SIG-M5 (cell line): ENCODE data around the gene ST6GALNAC4.

Experiments
- DNase-seq: peaks from one replicate; lab custom pipeline; 2025; lab: John Stamatoyannopoulos, UW

ST6GALNAC4 gene

GRCh38 chr9:127946728-127947127 lies 29.9 kb upstream of the ST6GALNAC4 start:
- DNase-seq: no peak

DNA sequence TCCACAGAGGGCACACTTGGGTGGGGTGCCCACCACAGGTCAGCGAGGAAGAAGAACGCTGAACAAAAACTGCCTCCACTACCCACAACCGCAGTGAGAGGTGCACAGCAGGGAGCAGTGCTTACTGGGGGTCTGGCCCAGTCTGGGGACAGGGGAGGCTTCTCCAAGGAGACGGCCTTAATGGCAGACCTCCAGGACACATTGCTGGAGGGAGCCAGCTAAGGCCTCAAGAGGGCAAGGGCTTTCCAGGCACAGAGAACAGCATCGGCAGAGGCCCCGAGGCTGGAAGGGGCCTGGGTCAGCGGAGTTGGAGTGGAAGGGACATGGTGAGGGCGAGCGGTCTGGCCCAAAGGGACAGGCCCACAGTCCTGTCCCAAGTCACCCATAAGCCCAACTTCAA lies 29.1 kb upstream of the ST6GALNAC4 start:
- DNase-seq: no peak

GRCh38 chr9:127945338-127945737 lies 28.5 kb upstream of the ST6GALNAC4 start:
- no peak for DNase-seq

DNA sequence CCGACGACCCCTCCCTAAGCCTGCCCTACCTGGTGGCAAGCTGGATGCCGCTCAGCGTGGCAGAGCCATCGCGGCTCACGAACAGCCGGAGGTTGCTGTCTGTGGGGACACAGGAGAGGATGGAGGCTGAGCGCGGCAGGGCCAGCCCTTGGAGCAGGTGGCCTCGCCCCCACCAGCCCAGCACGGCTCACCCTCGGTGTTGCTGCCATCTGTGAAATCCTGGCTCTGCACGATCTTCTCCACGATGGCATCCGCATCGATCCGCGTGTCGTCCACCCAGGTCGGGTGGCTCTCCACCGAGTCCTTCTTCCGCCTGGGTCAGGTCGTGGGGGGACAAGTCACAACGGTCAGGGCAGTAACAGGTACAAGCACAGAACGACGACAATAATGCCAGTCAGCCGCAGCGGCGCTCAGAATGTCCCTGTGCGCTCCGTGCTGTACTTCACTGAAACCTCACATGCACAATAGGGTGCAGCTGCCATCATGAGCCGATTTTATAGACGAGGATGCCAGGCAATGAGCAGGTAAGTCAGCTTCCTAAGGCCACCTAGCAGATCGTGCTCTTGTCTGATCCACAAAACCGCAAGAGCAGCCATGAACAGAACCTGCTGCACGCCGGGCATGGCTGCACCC lies 27.9 kb upstream of the ST6GALNAC4 start:
- no peak for DNase-seq

- no peak for DNase-seq
These were observed 26.9 kb upstream of the ST6GALNAC4 start for GRCh38 chr9:127943731-127944144.

- no peak for DNase-seq
These were observed 26.3 kb upstream of the ST6GALNAC4 start for GRCh38 chr9:127943011-127943662.

DNA sequence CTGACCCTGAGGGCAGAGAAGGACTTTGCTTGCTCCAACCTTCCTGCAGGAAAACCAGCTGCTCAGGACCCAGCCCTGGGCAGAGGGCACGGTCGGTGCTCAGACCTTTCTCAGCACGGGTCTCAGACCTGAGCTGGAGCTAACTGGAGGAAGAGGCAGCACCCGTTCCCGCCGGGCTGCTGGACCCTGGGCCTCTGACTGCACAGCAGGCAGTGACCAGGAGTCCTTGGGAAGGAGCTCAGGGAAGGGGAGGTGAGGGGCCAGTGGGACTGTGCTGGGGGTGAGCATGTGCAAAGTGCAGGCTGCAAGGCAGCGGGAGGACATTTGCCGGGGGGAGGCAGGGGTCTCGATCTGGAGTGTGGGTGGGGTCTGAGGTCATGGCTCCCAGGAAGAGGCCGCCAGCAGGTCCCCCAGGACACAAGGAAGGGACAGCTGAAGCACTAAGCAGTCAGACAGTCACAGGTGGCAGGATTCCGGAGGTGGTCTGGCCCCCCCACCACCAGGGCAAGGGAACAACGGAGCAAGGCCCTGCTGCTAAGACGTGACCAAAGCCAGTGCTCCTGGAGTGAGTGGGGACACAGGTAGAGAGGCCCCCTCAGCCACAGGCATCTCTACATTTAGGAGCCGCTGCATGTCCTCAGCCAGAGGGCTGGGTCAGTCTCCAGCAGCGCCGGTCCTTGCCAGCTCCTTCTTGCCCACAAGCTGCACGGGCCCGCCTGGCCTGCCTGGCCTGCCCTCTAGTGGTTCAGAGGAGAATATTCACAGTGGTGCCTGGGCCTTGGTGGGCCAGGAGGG lies 25.6 kb upstream of the ST6GALNAC4 start:
- DNase-seq: no peak

DNA sequence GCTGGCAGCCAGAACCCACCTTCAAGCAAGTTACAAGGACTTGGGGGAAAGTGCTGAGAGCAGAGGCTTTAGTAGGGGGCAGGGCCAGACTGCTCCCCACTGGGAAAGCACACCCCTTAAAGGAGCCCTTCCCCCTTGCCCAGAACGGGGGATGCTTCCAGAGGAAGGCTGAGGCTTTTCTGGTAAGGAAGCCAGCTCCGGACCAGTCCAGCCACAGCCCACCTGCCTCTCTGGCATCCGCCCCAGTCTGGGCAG lies 25.0 kb upstream of the ST6GALNAC4 start:
- DNase-seq: no peak

DNA sequence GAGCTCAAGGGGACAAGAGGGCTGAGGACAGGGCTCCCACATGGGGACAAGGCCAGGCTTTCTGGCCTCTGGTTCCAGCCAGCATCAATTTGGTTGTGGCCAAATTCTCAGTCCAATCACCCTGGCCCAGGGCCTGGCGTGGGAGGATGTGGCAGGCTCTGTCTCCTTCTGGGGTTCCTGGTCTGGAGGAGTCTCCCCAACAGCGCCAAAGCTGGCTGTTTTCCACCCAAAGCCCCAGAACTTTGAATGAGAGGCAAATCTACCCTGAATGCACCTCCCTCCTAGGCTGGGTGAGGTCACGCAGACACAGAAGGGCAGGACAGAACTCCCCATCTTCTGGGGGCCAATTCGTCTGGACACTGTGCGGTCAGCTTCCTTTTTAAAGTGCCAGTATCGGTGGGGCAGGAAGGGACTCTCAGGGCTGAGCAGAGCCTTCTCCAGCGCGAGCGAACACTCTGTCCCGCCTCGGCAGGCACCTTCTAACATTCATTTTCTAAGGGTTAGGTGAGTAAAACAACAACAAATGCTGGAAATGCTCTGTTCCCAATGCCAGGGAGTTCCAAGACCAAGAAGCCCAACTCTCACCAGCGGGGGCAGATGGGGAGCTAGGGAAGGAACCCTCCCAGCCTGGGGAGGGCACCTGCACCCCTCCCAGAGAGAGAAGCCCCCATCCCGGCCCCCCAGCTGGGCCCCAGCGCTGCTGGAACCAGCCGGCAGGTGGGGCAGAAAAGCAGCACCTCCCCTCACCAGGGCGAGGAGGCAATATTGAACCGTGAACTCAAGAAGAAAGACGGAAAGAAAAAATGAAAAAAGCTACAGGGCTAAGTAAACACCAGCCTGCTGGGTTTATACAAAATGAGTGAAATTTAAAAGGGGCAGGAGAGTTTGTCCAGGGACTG lies 24.5 kb upstream of the ST6GALNAC4 start:
- no peak for DNase-seq

GRCh38 chr9:127940593-127940992 lies 23.8 kb upstream of the ST6GALNAC4 start:
- DNase-seq: no peak

DNA sequence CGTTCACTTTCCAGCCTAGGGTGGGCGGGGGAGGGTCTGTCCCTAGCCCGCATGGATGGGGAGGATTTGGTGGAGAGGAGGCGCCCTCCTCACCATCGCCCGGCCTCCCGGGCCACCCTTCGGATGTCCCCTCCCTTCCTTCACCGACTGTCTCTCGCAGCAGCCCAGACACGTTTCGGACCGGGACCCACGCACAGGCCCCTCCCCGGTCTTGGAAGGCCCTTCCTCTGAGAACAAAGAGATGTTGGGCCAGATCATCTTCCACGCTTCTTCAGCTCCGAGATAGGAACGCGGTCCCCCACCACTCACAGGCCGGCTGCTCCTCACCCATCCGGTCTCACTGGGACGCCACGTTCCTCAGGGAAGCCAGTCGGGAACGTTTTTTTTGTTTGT lies 21.5 kb upstream of the ST6GALNAC4 start:
- no peak for DNase-seq

- DNase-seq: no peak
These were observed 20.8 kb upstream of the ST6GALNAC4 start, which contains the start of gene DPM2 for GRCh38 chr9:127937388-127938297. DPM2 (minus strand) TSS chr9:127937854; CDS start chr9:127937820, 34 bp downstream.

- no peak for DNase-seq
These were observed 20.2 kb upstream of the ST6GALNAC4 start for GRCh38 chr9:127937056-127937387.

GRCh38 chr9:127936347-127936852 lies 19.6 kb upstream of the ST6GALNAC4 start:
- DNase-seq: no peak

- DNase-seq: no peak
These were observed 19.0 kb upstream of the ST6GALNAC4 start for GRCh38 chr9:127935765-127936221.

DNA sequence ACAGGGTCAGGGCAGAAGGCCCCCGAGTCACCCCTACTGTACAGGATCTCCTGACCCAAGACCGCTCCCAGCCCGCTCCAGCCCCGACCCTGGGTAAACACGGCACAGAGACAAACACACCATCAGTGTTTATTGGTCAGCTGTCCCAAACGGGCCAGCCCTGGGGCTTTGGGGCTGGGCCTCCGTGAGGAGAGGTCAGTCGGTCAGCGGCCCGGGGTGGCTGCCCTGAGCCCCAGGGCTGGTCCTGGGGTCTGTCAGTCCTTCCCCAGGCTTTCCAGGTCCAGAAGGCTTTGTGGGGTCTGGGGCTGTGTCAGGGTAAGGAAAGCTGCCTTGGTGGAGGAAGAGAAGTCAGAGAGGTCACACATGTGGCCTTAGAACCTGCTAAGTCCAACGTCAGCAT lies 18.1 kb upstream of the ST6GALNAC4 start:
- no peak for DNase-seq

GRCh38 chr9:127934248-127934647 lies 17.4 kb upstream of the ST6GALNAC4 start:
- no peak for DNase-seq

- DNase-seq: no peak
These were observed 14.4 kb upstream of the ST6GALNAC4 start for GRCh38 chr9:127931092-127931881.

- DNase-seq: no peak
These were observed 13.6 kb upstream of the ST6GALNAC4 start, which contains the start of gene PIP5KL1 for GRCh38 chr9:127930231-127931091. PIP5KL1 (minus strand) TSS chr9:127930777; CDS start chr9:127930752, 25 bp downstream.
